Lower leg skin (tissue), 3 donors: ENCODE measurements around the gene ABHD15.

Experiments
- CTCF ChIP-seq, 3 donors: fragments of 450-650 bp; IDR thresholded peaks; one replicate each; pipeline ENCODE4 v1.5.1; 2016; ENCODE audit warnings: antibody characterized with exemption in 3 of 3, mild to moderate bottlenecking in 3 of 3, moderate library complexity in 2 of 3
- POLR2A ChIP-seq, 2 donors: fragments of 450-650 bp; IDR thresholded peaks; one replicate each; pipeline ENCODE4 v1.6.1; 2016 to 2017; ENCODE audit warnings: antibody characterized with exemption in 2 of 2, mild to moderate bottlenecking in 1 of 2, moderate library complexity in 1 of 2

- TF ChIP-seq POLR2A (IDR thresholded peaks at IDR 0.05) (no peak), CTCF (IDR thresholded peaks at IDR 0.05) (no peak)
Measured at GRCh38 chr17:29514792-29515191, 52.0 kb downstream of the ABHD15 start.
